HepG2 (cell line): ENCODE data around the gene CALM1. TPM values are rescaled to one million over a fixed set of nuclear protein-coding genes. Genes with fewer than 3 reads are reported as not detected.

Experiments used
- ARNTL ChIP-seq: sonication (generic); formaldehyde crosslinking; IDR thresholded peaks from 2 replicates; pipeline ENCODE4 v1.4.0; 2020; ENCODE audit warnings: mild to moderate bottlenecking, missing genetic modification reagents
- GABPB1 ChIP-seq: IDR thresholded peaks from 2 replicates; pipeline ENCODE4 v1.6.1; 2016; ENCODE audit warnings: mild to moderate bottlenecking, missing genetic modification reagents, moderate library complexity, missing compliant biosample characterization
- IKZF1 ChIP-seq: fragments of 450-650 bp; IDR thresholded peaks from 2 replicates; pipeline ENCODE4 v1.7.1; 2016
- NCOA5 ChIP-seq: sonication (generic); formaldehyde crosslinking; IDR thresholded peaks from 2 replicates; pipeline ENCODE4 v1.4.0; 2020; ENCODE audit warnings: missing genetic modification reagents
- SP1 ChIP-seq, 2 experiments: fragments of 450-650 bp in 1 of 2; sonication (generic) in 1 of 2; formaldehyde crosslinking in 1 of 2; IDR thresholded peaks; 2 replicates each; pipeline versions ENCODE4 v1.4.0 to v1.6.1; 2016 to 2020; ENCODE audit warnings: missing genetic modification reagents in 1 of 2
- ZBTB8A ChIP-seq: sonication (generic); formaldehyde crosslinking; IDR thresholded peaks from 2 replicates; pipeline ENCODE4 v1.4.0; 2020; ENCODE audit warnings: mild to moderate bottlenecking, low read depth, missing genetic modification reagents, borderline replicate concordance
- ZFX ChIP-seq: sonication (generic); formaldehyde crosslinking; IDR thresholded peaks from 2 replicates; pipeline ENCODE4 v1.4.0; 2020; ENCODE audit warnings: mild to moderate bottlenecking, low read depth, missing genetic modification reagents, moderate library complexity
- ZNF451 ChIP-seq: sonication (generic); formaldehyde crosslinking; IDR thresholded peaks from 2 replicates; pipeline ENCODE4 v1.5.0; 2020; ENCODE audit warnings: mild to moderate bottlenecking, missing genetic modification reagents
- ZNF484 ChIP-seq: sonication (generic); formaldehyde crosslinking; IDR thresholded peaks from 2 replicates; pipeline ENCODE4 v1.5.1; 2020; ENCODE audit warnings: mild to moderate bottlenecking, low read depth, missing genetic modification reagents, borderline replicate concordance
- ZSCAN31 ChIP-seq: sonication (generic); formaldehyde crosslinking; IDR thresholded peaks from 2 replicates; pipeline ENCODE4 v1.5.0; 2020; ENCODE audit warnings: low read depth, mild to moderate bottlenecking, missing genetic modification reagents
- polyA plus RNA-seq, 8 experiments: library from polyadenylated mRNA; depleted of rRNA in 3 of 8; stranded (reverse) in 7 of 8; unstranded in 1 of 8; fragments of >200 nt; fragmentation: Illumina TruSeq in 4 of 8; extraction: Trizol in 4 of 8; gene quantifications; 2 replicates each; pipeline versions ENCODE4 v1.2.1 to v1.2.3, GENCODE V29; 2011 to 2016; ENCODE audit warnings: low read depth in 4 of 8, missing spikeins in 1 of 8, mixed read lengths in 1 of 8; ENCODE audit not compliant: insufficient read depth in 1 of 8
- total RNA-seq, 5 experiments: library from RNA; depleted of rRNA; stranded (reverse); fragments of >200 nt; fragmentation: Illumina TruSeq; extraction: Trizol; gene quantifications; 2 replicates each; pipeline ENCODE4 v1.2.3, GENCODE V29; 2016; ENCODE audit warnings: low read depth in 1 of 5
- TF ChIP-seq, protein P1 (sequence below): IDR thresholded peaks from 2 replicates; pipeline ENCODE4 v1.6.1; 2012; ENCODE audit warnings: low read depth, low read length, improper control_type of control experiment
- TF ChIP-seq, protein P2 (sequence below): IDR thresholded peaks from 2 replicates; pipeline ENCODE4 v1.4.0; 2020; ENCODE audit warnings: mild to moderate bottlenecking, missing genetic modification reagents
- TF ChIP-seq, protein P3 (sequence below), 2 experiments: sonication (generic) in 1 of 2; formaldehyde crosslinking in 1 of 2; IDR thresholded peaks; 2 replicates each; pipeline versions ENCODE4 v1.5.1 to v1.6.1; 2011 to 2020; ENCODE audit warnings: borderline replicate concordance in 1 of 2, low read depth in 1 of 2, low read length in 1 of 2, mild to moderate bottlenecking in 1 of 2, missing genetic modification reagents in 1 of 2, moderate library complexity in 1 of 2
- TF ChIP-seq, protein P4 (sequence below): sonication (generic); formaldehyde crosslinking; IDR thresholded peaks from 2 replicates; pipeline ENCODE4 v1.8.1; 2023; ENCODE audit warnings: missing genetic modification reagents, inconsistent platforms, borderline replicate concordance

Gene CALM1
- total and polyA plus RNA-seq, 2 of the 13 experiments (the other 11 are each of a cell fraction or from before 2014, with no cell fraction given): 110 to 238 TPM

- TF ChIP-seq, protein P1, sequence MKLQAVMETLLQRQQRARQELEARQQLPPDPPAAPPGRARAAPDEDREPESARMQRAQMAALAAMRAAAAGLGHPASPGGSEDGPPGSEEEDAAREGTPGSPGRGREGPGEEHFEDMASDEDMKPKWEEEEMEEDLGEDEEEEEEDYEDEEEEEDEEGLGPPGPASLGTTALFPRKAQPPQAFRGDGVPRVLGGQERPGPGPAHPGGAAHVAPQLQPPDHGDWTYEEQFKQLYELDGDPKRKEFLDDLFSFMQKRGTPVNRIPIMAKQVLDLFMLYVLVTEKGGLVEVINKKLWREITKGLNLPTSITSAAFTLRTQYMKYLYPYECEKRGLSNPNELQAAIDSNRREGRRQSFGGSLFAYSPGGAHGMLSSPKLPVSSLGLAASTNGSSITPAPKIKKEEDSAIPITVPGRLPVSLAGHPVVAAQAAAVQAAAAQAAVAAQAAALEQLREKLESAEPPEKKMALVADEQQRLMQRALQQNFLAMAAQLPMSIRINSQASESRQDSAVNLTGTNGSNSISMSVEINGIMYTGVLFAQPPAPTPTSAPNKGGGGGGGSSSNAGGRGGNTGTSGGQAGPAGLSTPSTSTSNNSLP: no peak
- TF ChIP-seq GABPB1 (peak; percentile 83), ZNF484 (CRISPR knock-in tag) (no peak), NCOA5 (CRISPR knock-in tag) (no peak), ZSCAN31 (peak; percentile 88), ZNF451 (peak; percentile 73; the same call in 1 of the 2 replicates), ZFX (CRISPR knock-in tag) (peak; percentile 92), SP1 (IDR thresholded peaks at IDR 0.05) (no peak), SP1 (CRISPR knock-in tag; IDR thresholded peaks at IDR 0.05) (peak; percentile 91), IKZF1 (no peak), ARNTL (peak; percentile 64; the same call in 1 of the 2 replicates), ZBTB8A (CRISPR knock-in tag) (no peak)
- TF ChIP-seq, protein P2, sequence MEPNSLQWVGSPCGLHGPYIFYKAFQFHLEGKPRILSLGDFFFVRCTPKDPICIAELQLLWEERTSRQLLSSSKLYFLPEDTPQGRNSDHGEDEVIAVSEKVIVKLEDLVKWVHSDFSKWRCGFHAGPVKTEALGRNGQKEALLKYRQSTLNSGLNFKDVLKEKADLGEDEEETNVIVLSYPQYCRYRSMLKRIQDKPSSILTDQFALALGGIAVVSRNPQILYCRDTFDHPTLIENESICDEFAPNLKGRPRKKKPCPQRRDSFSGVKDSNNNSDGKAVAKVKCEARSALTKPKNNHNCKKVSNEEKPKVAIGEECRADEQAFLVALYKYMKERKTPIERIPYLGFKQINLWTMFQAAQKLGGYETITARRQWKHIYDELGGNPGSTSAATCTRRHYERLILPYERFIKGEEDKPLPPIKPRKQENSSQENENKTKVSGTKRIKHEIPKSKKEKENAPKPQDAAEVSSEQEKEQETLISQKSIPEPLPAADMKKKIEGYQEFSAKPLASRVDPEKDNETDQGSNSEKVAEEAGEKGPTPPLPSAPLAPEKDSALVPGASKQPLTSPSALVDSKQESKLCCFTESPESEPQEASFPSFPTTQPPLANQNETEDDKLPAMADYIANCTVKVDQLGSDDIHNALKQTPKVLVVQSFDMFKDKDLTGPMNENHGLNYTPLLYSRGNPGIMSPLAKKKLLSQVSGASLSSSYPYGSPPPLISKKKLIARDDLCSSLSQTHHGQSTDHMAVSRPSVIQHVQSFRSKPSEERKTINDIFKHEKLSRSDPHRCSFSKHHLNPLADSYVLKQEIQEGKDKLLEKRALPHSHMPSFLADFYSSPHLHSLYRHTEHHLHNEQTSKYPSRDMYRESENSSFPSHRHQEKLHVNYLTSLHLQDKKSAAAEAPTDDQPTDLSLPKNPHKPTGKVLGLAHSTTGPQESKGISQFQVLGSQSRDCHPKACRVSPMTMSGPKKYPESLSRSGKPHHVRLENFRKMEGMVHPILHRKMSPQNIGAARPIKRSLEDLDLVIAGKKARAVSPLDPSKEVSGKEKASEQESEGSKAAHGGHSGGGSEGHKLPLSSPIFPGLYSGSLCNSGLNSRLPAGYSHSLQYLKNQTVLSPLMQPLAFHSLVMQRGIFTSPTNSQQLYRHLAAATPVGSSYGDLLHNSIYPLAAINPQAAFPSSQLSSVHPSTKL (CRISPR knock-in tag): peak; percentile 74
- TF ChIP-seq, protein P3, sequence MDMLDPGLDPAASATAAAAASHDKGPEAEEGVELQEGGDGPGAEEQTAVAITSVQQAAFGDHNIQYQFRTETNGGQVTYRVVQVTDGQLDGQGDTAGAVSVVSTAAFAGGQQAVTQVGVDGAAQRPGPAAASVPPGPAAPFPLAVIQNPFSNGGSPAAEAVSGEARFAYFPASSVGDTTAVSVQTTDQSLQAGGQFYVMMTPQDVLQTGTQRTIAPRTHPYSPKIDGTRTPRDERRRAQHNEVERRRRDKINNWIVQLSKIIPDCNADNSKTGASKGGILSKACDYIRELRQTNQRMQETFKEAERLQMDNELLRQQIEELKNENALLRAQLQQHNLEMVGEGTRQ (IDR thresholded peaks at IDR 0.05; ENCODE audit: low read depth, low read length): no peak
- TF ChIP-seq, protein P3 (CRISPR knock-in tag; IDR thresholded peaks at IDR 0.05; ENCODE audit: borderline replicate concordance): no peak
- TF ChIP-seq, protein P4, sequence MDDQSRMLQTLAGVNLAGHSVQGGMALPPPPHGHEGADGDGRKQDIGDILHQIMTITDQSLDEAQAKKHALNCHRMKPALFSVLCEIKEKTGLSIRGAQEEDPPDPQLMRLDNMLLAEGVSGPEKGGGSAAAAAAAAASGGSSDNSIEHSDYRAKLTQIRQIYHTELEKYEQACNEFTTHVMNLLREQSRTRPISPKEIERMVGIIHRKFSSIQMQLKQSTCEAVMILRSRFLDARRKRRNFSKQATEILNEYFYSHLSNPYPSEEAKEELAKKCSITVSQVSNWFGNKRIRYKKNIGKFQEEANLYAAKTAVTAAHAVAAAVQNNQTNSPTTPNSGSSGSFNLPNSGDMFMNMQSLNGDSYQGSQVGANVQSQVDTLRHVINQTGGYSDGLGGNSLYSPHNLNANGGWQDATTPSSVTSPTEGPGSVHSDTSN (CRISPR knock-in tag): peak; percentile 89
These were observed at the start of gene CALM1 (continued) for GRCh38 chr14:90396341-90397339.
